ENCODE measurements around the gene SPEF1.

The SPEF1 gene

DNA sequence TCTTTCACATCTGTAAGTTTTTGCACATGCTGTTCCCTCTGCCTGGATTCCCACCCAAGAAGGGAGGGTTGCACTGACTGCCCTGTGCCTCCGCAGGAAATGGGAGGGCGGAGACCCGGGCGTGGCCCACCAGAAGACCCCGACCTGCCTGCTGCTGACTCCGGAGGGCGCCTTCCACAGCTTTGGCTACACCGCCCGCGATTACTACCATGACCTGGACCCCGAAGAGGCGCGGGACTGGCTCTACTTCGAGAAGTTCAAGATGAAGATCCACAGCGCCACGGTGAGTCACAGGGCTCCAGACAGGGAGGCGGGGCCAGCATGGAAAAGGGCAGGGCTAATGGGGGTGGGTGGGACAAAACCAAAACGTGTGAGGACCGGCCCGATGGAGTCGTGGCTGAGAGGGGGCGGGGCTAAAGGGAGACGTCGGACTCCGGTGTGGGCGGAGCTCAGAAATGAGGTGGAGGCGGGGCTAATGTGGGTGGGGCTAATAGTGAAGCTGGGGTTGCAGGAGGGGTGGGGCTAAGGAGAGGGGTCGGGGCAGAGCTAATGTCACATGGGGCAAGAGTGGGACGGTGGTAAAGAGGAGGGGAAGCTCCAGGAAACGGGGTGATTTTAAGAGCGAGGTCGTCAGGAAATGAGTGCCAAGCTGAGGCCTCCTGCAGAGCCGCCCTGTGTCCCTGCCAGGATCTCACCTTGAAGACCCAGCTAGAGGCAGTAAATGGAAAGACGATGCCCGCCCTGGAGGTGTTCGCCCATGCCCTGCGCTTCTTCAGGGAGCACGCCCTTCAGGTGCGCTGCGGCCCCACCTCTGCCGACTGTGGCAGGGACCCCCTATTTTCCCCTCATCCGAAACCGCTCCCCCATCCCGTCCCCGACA lies 36.2 kb downstream of the SPEF1 start:
- DNase-seq: peak; percentile 84

DNA sequence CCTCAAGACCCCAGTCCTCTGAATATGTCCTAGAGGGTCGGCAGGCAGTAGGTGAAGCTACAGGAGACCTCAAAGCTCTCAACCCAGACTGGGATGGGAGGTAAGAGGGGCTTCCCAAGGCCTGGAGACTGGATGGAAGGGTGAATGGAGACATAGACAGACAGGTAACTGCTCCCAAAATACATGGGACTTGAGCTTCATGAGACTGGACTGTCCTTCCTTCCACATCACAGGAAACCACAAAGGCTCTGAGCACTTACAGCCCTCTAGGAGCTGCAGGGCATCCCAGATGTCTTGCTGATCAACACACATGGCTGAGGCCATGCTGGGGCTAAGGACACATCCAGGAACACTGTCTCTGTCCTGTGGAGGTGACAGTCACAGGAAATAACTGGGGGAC lies 37.2 kb downstream of the SPEF1 start:
- DNase-seq: no peak

DNA sequence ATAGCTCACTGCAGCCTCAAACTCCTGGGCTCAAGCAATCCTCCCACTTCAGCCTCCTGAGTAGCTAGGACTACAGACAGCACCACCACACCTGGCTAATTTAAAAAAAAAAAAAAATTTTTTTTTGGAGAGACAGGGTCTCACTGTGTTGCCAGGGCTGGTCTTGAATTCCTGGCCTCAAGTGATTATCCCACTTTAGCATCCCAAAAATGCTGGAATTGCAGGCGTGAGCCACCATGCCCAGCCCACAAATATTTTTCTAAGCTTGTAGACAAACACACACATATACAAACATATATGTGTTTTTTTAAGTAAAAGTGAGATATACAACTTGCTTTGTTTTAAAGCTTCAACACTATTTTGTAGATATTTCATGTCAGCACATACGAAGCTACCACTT lies 38.0 kb downstream of the SPEF1 start:
- no peak for DNase-seq

DNA sequence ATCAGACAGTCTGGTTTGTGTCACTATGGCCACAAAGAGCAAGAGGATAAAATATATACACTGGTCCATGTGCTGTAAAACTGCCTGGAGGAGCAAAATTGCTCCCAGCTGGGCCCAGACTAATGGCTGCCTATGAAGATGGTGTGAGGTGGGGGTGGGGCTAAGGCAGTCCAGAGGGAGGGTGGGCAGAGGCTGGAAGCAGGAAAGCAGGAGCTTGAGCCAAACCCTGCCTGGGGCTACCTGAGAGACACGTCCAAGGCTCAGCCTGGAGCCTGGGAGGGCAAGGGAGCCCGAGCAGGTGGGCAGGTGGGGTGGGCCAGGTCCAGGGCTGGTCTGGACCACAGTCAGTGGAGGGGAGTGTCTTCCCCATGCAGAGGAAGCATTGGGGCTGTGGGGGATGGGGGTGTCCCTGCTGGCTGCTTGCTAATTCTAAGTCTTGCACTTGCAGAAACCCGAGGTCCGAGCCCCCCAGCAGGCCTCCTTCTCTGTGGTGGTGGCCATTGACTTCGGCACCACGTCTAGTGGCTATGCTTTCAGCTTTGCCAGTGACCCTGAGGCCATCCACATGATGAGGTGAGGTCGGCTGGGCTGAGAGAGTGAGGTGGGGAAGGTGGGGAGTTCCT lies 39.3 kb downstream of the SPEF1 start:
- peak; percentile 62 for DNase-seq

DNA sequence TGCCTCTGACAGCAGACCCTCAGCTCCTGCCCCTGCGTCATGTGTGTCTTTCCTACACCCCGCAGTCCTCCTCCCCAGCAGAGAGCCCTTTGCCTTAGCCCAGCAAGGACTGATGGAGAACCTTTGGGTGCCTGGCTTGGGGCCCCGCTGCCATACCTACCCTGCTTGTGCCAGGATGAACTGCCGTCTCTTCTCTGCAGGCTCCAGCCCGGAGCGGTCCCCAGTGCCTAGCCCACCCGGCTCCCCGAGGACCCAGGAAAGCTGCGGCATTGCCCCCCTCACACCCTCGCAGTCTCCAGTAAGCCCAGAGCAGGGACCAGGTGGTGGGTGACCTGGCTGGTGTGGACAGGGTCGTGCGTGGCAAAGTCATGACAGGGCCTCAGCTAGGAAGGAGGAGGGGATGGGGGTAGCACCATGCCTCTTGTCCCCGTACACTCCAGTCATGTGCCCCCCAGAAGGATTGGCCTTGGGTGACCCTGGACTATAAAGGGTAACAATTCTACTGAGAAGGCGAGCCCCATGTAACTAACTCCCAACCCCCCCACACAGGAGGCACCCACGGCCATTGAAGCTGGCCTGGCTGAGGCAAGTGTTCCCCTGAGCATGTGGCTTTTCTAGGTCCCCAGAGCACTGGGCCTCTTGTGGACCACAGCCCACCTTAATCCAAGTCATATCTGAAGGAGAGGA lies 40.5 kb downstream of the SPEF1 start:
- DNase-seq: no peak

DNA sequence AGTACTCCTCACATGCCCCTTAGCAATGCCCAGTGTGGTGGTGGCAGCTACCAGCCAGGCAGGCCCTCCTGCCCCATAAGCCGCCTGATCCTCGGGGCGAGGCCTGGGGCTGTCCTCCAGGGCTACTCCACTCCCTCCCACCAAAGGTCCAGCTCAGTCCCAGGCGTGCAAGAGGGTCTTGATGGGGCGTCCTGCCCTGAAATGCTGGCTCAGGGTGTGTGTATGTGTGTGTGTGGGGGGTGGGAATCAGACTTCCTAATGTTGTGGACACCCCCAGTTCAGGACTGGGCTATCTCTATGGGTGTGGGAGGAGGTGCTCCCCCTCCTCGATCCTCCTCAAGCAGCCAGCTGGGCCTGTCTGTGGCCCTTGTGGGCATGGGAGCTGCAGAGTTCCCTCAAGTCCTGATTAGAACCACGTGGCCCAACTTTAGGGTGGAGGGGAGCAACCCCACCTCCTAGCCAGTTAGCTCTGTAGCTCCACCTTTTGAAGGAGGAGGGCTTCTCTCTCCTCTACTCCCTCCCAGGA lies 41.3 kb downstream of the SPEF1 start:
- no peak for DNase-seq

DNA sequence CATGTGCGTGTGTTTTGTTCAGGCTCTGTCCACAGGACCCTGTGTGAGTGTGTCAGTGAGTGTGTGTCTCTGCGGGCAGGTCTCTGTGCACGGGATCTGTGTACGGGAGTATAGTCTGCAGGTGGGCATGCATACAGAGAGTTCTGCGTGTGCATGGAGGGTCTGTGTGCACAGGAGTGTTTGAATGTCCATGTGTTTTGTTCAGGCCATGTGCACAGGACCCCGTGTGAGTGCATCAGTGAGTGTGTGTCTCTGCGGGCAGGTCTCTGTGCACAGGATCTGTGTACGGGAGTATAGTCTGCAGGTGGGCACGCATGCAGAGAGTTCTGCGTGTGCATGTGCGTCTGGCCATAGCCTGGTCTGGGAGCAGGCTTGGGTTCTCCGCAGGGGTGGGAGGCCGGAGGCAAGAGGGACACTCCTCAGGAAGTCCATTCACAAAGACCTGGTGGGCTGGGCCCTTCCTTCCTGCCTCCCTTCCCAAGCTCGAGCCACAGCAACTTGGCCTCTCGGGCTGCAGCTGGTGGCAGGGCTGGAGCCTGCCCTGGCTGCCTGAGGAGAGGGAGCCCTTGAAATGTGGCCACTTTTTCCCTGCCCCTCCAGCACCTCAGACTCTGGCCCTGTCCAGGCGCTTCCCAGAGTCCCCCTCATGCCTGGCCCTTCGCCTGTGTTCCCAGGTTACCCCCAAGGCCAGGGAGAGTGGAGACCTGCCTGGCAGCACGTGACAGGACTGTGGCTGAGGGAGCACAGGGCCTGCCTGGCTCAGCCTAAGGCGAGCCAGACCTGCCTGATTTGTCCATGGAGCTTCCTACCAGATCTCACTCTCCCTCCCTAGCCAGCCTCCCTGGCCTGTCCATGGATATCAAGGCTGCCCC lies 42.0 kb downstream of the SPEF1 start:
- DNase-seq: peak; percentile 37

DNA sequence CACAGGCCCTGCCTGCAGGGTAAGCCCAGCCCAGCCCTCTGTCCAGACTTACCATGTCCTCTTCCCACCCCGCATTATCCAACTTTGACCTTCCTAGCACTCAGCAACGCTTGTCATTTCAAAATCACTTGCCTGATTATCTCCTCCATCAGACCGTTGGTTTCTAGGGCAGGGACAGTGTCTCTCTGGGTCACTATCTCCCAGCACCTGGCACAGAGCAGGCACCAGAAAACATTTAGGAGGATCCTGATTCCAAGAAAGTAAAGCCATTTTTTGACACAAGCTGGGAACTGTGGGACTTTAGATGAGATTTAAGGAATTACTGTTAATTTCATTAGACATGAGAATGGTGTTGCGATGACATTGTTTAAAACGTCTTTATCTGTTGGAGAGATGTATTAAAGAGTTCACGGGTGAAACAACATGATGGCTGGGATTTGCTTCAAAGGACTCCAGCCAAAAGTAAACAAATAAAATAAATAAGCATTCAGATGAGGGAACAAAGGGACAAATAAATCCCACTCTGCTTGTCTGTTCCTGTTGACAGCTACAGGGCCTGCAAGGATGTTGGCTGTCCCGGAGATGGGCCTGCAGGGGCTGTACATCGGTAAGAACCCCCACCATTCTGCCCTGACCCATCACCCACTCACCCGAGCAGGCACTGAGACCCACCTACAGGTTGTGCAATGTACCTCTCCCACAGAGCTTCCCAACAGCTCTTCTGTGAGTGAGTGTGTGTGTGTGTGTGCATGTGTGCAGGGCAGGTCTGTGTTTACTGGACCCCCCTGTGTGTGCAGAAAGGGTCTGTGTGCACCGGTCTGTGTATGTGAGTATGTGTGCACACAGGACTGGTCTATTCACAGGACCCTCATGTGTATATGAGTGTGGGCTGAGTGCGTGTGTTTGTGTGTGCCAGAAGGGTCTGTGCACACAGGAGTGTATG lies 42.9 kb downstream of the SPEF1 start:
- DNase-seq: peak; percentile 38

DNA sequence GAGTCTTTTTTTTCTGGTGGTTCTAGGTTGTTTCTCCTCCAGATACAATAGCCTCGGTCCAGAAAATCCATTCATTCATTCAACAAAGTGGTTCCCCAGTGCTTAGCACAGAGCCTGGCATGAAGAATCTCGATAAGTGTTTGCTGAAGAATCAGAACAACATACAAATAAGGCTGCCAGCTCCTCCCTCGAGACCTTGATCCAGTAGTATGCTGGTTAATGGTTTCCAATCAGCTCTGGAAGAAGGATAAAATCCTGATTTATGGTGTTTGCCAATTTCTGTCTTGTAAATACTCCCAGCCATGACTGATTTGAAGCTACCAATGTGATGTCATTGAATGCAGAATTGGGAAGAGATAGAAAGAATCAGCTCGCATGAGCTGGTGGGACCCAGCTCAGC lies 45.5 kb downstream of the SPEF1 start:
- no peak for DNase-seq

DNA sequence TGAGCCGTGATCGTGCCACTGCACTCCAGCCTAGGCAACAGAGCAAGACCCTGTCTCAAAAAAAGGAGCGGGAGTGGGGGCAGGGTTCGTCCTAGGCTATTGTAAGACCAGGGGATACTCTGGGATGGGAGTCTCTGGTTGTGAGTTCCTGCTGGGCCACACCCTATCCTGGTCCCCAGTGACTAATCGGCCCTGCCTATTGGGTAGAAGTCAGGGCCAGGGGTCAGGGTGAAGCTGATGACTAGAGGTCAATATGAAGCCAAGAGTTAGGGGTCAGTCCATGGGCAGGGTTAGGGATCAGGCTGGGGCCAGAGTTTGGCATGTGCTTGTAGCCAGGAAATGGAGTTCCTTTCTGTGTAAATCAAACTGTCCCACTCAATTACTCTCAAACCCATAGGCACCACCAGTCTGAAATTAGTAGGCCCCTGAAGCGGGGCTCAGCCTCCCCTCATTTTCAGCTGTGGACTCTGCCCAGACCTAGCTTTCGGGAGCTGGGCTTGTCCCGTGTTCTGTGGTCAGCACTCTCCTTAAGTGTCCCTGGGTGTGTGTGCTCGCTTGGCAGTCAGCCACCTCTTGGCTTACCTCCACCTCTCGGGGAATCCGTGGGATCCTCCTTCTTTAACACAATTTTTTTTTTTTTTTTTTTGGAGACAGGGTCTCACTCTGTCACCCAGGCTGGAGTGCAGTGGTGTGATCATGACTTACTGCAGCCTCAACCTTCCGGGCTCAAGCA lies 47.0 kb downstream of the SPEF1 start:
- DNase-seq: no peak

DNA sequence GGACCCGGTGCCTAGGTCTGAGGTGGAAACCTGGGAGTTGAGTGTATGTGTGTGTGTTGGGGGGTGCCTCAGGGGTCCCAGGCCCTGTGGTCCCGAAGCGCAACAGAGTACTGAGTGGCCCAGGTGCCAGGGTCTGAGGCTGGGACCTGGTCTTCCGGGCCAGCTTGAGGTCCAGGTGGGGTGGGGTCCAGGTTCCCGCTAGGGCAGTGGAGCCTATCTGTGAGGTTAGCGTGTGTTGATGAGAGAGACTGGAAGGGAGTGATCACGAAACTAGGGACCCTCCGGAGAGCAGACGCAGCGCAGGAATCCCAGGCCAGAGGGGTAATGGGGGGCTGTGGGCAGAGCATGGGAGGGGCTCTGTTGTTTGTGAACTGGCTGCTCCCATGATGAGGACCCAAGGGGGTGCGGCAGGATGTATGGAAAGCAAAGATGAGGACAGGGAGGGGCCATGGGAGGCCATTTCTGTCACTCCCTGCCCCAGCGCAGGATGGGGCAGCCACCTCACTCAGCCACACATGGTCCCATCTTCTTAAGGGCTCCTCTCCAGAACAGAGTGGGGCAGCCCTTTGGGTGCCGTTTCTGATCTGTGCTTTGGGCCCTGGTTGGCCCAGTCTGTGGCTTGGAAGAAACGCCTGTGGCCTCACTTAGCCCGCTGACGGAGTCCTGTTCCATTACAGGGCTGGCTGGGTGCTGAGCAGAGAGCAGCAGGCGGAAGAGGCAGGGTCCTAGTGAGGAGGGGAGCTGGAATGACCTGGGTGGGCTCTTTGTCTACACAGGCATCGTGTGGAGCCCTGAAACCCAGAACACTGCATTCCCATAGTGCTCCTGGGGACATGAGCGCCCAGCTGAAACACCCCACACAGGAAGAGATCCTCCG lies 47.9 kb downstream of the SPEF1 start:
- DNase-seq: no peak

DNA sequence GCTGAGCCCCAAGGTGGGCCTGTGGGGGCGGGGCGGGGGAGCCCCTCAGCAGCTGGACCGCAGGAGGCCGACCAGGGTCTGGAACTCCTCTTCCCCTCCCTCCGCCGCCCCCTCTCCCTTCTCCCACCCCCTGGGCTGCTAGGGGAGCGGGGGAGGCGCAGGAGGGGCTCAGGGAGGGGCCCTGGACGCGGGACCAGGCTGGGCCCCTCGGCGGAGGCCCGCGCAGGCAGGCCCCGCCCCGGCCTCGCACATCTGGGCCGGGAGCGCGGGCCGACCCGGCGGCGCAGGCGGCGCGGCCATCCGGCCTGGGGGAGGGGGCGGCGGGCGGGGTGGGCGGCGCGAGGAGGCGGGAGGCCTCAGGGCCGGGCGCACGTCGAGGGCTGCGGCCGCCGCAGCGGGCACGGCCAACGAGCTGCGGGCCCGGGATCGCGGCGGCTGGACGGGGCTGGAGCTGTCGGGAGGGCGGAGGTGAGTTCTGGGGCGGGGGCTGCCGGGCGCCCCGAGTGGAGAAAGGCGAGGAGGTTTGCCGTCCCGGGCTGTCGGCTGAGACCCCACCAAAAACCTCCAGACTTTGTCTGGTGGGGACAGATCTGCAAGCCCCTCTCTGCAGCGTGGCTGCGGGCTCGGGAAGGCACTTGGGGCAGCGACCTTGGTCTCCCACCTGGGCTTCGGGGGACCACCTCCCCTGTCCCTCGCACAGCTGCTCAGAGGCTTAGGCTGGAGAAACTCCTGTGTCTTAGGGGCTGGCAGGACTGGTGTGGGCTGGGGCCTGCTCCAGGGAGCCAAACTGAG lies 48.7 kb downstream of the SPEF1 start, which contains the start of gene HSPA12B:
HSPA12B (plus strand) TSS at position 359 of the 792 bp plus-strand sequence. CDS start 5,990 bp downstream, outside the sequence.
- DNase-seq: peak; percentile 34

DNA sequence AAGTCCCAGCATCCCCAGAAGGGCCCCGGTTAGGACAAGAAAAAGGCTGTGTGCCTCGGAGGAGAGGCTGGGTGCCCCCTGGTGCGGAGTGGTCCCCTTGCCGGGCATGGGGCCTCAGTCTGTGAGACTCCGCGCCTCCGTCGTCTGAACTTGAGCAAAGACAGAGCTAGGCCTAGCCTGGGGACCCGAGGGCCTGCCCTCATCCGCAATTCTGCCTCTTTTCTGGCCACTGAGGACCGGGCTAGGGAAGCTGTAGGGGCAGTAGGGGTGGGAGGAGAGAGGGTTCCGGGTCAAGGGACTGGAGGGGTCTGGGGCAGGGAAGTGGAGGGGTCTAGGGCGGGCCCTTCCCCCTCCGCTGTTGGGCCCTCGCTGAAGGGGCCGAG lies 49.3 kb downstream of the SPEF1 start:
- no peak for DNase-seq

DNA sequence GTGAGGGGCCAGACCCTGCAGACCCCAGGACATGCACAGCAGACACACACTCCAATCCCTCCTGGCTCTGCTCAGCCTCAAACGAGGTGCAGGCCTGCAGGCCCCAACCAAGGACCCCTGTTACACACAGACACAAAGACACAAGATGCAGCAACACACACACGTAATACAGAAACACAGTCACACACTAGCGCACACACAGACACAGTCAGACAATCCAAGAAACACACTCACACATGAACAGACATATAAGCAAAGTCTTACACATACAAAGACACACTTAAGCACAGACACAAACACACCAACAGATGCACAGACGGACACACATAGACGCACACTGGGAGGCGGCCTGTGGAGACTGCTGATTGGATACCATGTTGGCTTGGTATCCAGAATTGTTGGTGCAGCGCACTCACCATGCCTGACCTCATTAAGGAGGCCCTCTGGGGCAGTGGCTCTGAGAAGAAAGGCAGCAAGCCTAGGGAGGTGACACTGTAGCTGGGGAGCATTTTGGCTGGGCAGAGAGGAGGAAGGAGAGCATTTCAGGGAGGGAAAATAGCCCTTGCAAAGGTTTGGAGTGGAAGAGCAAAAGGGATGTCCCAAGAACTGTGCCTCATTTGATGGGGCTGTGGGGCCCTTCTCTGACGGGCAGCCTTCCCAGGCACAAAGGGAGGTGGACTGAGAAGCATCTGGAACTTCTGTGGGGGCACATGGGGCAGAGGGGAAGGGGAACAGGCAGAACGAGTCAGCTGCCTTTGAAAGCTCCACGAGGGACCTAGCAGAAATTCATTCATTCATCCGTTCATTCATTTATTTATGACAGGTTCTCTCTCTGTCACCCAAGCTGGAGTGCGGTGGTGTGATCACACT lies 50.2 kb downstream of the SPEF1 start:
- DNase-seq: peak; percentile 14

DNA sequence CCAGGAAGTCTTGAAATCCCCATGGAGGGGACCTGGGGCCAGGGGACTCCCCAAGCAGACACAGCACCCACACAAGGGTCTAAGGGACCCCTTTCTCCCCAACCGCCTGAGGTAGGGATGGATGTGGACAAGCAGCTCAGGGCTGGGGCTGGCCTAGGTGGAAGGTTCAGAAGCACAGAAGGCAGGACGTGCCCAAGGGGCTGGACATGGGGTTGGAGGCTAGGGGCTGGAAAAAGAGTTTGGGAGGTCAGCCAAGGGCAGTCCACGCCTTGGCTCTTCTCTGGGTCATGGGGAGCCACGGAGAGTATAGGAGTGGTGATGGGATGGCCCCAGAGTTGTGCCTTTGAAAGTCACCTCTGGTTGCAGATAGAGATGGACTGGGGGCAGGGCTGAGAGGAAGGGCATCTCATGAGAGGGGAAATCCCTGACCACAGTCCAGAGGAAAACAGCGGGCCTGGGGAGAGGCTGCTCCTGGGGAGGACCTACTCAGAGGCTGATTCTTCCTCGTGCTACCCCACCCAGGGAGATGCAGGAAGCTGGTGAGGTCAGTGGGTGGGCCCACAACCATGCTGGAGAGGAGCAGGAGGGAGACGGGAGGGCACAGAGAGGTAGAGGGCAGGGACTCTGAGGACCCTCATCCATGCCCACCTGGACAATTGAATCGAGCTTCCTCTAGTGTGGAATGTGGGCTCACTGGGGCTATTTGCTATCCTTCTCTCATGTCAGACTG lies 51.3 kb downstream of the SPEF1 start:
- DNase-seq: no peak

DNA sequence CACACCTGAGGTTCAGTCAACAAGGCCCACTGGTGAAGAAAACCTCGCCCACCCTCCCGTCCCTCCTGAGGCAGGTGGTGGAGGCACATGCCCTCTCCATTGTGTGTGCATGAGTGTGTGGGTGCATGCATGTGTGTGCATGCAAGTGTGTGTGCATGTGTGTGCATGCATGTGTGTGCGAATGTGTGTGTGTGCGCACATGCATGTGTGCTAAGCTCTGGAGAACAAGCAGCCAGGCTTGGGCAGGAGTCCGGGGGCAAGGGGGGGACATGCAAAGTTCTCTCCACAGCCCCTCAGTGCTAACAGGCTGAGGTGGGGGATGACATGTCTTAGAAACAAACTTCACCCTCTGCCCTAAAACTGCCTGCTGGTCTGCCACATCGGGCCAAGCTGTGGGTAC lies 51.9 kb downstream of the SPEF1 start:
- DNase-seq: no peak

DNA sequence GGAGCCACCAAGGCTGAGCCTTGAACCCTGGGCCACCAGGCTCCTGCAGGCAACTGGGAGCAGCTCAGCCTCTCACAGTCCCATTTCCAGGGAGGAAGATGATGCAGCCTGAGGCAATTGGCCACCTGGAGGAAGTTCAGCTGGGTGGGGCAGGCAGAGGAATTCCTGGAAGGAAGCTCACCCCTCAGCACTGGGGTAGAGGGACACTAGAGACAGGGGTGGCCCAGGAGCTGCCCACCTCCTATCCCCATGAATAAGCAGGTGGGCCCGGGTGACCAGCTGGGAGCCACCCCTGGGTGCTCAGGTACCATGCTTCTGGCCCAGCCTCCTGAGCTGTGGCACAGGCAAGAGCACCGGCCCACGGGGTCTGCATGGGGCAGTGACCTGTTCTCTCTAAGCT lies 52.4 kb downstream of the SPEF1 start:
- DNase-seq: no peak
